AG04450 (cell line): ENCODE measurements around the gene SP2. TPM values are rescaled to one million over a fixed set of nuclear protein-coding genes. Genes with fewer than 3 reads are reported as not detected.

Source experiments
- CTCF ChIA-PET: fragments of 300-600, 350-600 bp; formaldehyde crosslinking; extraction: SDS; loops from one replicate; lab custom pipeline; 2022; ENCODE audit warnings: antibody characterized with exemption, inconsistent platforms; lab: Charles Lee
- POLR2A ChIA-PET: fragments of 350-600 bp; formaldehyde crosslinking; extraction: SDS; loops from one replicate; lab custom pipeline; 2021; ENCODE audit warnings: antibody characterized with exemption, inconsistent platforms; lab: Yijun Ruan, JAX
- DNase-seq: peaks from one replicate; pipeline ENCODE4 v3.0.0-alpha.2; 2011; ENCODE audit warnings: low read depth, low spot score
- H3K27ac ChIP-seq: one replicate; pipeline ENCODE4 v1.5.1; 2012; ENCODE audit warnings: low read depth, low read length, control low read depth
- H3K27me3 ChIP-seq: one replicate; pipeline ENCODE4 v1.6.0; 2012; ENCODE audit warnings: low read length; ENCODE audit not compliant: control insufficient read depth, insufficient read depth
- H3K4me3 ChIP-seq: 2 replicates; pipeline ENCODE4 v1.5.1; 2011; ENCODE audit warnings: mild to moderate bottlenecking, low read depth, low read length, control low read depth
- H3K9me3 ChIP-seq: 2 replicates; pipeline ENCODE4 v1.5.1; 2012; ENCODE audit warnings: low read length; ENCODE audit not compliant: control insufficient read depth, insufficient read depth
- CTCF ChIP-seq: IDR thresholded peaks from 2 replicates; pipeline ENCODE4 v1.5.1; 2011; ENCODE audit warnings: low read depth, low read length, control low read depth, inconsistent platforms
- polyA plus RNA-seq: library from polyadenylated mRNA; depleted of rRNA; stranded (reverse); fragments of >200 nt; gene quantifications from 2 replicates; pipeline ENCODE4 v1.2.3, GENCODE V29; 2011

SP2 gene
- polyA plus RNA-seq, 1 experiment = 2.7 TPM

GRCh38 chr17:47967607-47968252, 71.7 kb downstream of the SP2 start:
- ChIA-PET CTCF (interaction anchor here (0.6 to 9.7 kb wide), 3 partner anchors 11 to 148 kb away, joined by 3 to 180 read pairs (median 3); no protein-coding TSS in a partner anchor), POLR2A (interaction anchor here (0.7 kb wide), 1 partner anchor 35 kb away, joined by 3 read pairs; no protein-coding TSS in a partner anchor)
- peak overlapping the region; percentile 86 for H3K27ac ChIP-seq

GRCh38 chr17:47968836-47969235, 72.8 kb downstream of the SP2 start:
- no peak for DNase-seq
- TF ChIP-seq CTCF = no peak
- peaks cover 4% of the 10 kb centered on the region; the same call in 1 of the 2 replicates for H3K9me3 ChIP-seq
- H3K27me3 ChIP-seq = no peaks in the 10 kb centered on the region
- H3K4me3 ChIP-seq = no peak overlapping the region
- ChIA-PET POLR2A (interaction anchor here (0.7 to 0.9 kb wide), 2 partner anchors 12 to 19 kb away, joined by 3 to 5 read pairs; no protein-coding TSS in a partner anchor), CTCF (interaction anchor here (2.3 to 9.7 kb wide), 5 partner anchors 10 to 128 kb away, joined by 10 to 180 read pairs (median 18); partner anchors contain the start of gene SCRN2)
- no peak overlapping the region for H3K27ac ChIP-seq

More at GRCh38 chr17:47967607-47968252, 71.7 kb downstream of the SP2 start:
- Histone ChIP-seq H3K9me3 (peaks cover 4% of the 10 kb centered on the region; the same call in 1 of the 2 replicates), H3K4me3 (no peak overlapping the region), H3K27me3 (no peaks in the 10 kb centered on the region)
- peak; percentile 38 for DNase-seq
- no peak for TF ChIP-seq CTCF

GRCh38 chr17:47969930-47970724, 74.1 kb downstream of the SP2 start:
- ChIA-PET POLR2A (interaction anchor here (0.5 to 1.4 kb wide), 11 partner anchors 18 to 129 kb away, joined by 3 to 12 read pairs (median 4); partner anchors contain the start of genes NFE2L1, SCRN2 and SP2), CTCF (interaction anchor here (0.5 to 9.7 kb wide), 23 partner anchors 9 to 129 kb away, joined by 3 to 180 read pairs (median 6); partner anchors contain the start of genes NFE2L1, PNPO, PRR15L and SCRN2)
- no peak for TF ChIP-seq CTCF
- H3K27me3 ChIP-seq = no peaks in the 10 kb centered on the region
- H3K4me3 ChIP-seq = peak overlapping the region; percentile 46
- peaks cover 4% of the 10 kb centered on the region; the same call in 1 of the 2 replicates for H3K9me3 ChIP-seq
- DNase-seq = no peak
- no peak overlapping the region for H3K27ac ChIP-seq

- CTCF ChIA-PET = interaction anchor here (0.6 to 9.7 kb wide), 35 partner anchors 8 to 681 kb away, joined by 3 to 180 read pairs (median 4); partner anchors contain the start of genes NFE2L1, PNPO, PRR15L and SCRN2
Measured at GRCh38 chr17:47970725-47971499, 74.9 kb downstream of the SP2 start, which contains the start of gene CDK5RAP3. TSS of gene CDK5RAP3 (plus strand) at chr17:47971113. CDS start at chr17:47971147, 34 bp downstream.

More at GRCh38 chr17:47970725-47971499, 74.9 kb downstream of the SP2 start, which contains the start of gene CDK5RAP3:
- TF ChIP-seq CTCF = peak; percentile 94
- Histone ChIP-seq H3K27me3 (no peaks in the 10 kb centered on the region), H3K9me3 (peaks cover 4% of the 10 kb centered on the region; the same call in 1 of the 2 replicates), H3K27ac (peak within 1 kb of the TSS; percentile 78), H3K4me3 (peak within 1 kb of the TSS; percentile 95)
- POLR2A ChIA-PET = interaction anchor here (0.5 to 1.4 kb wide), 14 partner anchors 19 to 130 kb away, joined by 3 to 12 read pairs (median 4); partner anchors contain the start of genes NFE2L1, SCRN2 and SP2
- peak; percentile 97 for DNase-seq
